HEK293 (cell line): ENCODE data around the gene AMZ1.

Experiments
- CTCF ChIA-PET: fragments of 350-600 bp; formaldehyde crosslinking; extraction: SDS; loops from one replicate; lab custom pipeline; 2021; ENCODE audit warnings: antibody characterized with exemption; lab: Yijun Ruan, JAX
- POLR2A ChIA-PET: fragments of 300-600 bp; formaldehyde crosslinking; extraction: SDS; loops from one replicate; lab custom pipeline; 2020; ENCODE audit warnings: antibody characterized with exemption, inconsistent platforms; lab: Yijun Ruan, JAX
- H3K27ac ChIP-seq: fragments of 200-500 bp; sonication (Bioruptor generic); 2 replicates; pipeline ENCODE4 v1.5.1; 2014; ENCODE audit warnings: low read depth, low read length, control low read depth, inconsistent platforms; ENCODE audit errors: extremely low read depth
- H3K36me3 ChIP-seq, 2 experiments: fragments of 200-500 bp in 1 of 2; sonication (Bioruptor generic) in 1 of 2; 1 replicate in 1 of 2; 2 replicates in 1 of 2; pipeline ENCODE4 v1.5.1; 2014 to 2017; ENCODE audit warnings: inconsistent platforms in 2 of 2, low read length in 2 of 2; ENCODE audit not compliant: control insufficient read depth in 2 of 2, insufficient read depth in 1 of 2
- H3K4me1 ChIP-seq: fragments of 200-500 bp; sonication (Bioruptor generic); 2 replicates; pipeline ENCODE4 v1.5.1; 2014; ENCODE audit warnings: mild to moderate bottlenecking, low read length, inconsistent platforms; ENCODE audit not compliant: control insufficient read depth, insufficient read depth
- H3K4me3 ChIP-seq: 2 replicates; pipeline ENCODE4 v1.5.1; 2011; ENCODE audit warnings: low read depth, mild to moderate bottlenecking, control low read depth, low read length, moderate library complexity
- H3K9me3 ChIP-seq: fragments of 200-500 bp; sonication (Bioruptor generic); 2 replicates; pipeline ENCODE4 v1.5.1; 2014; ENCODE audit warnings: low read depth, low read length, inconsistent platforms; ENCODE audit not compliant: control insufficient read depth, insufficient read depth
- GLIS1 ChIP-seq: fragments of 450-650 bp; formaldehyde crosslinking; IDR thresholded peaks from 2 replicates; pipeline ENCODE4 v1.5.1; 2016; ENCODE audit warnings: missing biosample characterization, missing genetic modification characterization
- OSR2 ChIP-seq: fragments of 450-650 bp; formaldehyde crosslinking; IDR thresholded peaks from 2 replicates; pipeline ENCODE4 v1.5.1; 2016; ENCODE audit warnings: missing biosample characterization, missing genetic modification characterization
- OVOL3 ChIP-seq: fragments of 450-650 bp; formaldehyde crosslinking; IDR thresholded peaks from 2 replicates; pipeline ENCODE4 v1.5.1; 2016; ENCODE audit warnings: missing biosample characterization, missing genetic modification characterization
- SETDB1 ChIP-seq: IDR thresholded peaks from one replicate; pipeline ENCODE4 v1.6.1; 2017; ENCODE audit warnings: mild to moderate bottlenecking, low read length, moderate library complexity, mixed read lengths; ENCODE audit not compliant: insufficient read length
- ZBTB20 ChIP-seq: fragments of 450-650 bp; formaldehyde crosslinking; IDR thresholded peaks from 2 replicates; pipeline ENCODE4 v1.5.1; 2016; ENCODE audit warnings: missing biosample characterization, missing genetic modification characterization
- ZBTB48 ChIP-seq: fragments of 450-650 bp; formaldehyde crosslinking; IDR thresholded peaks from 2 replicates; pipeline ENCODE4 v1.5.1; 2016; ENCODE audit warnings: missing biosample characterization, missing genetic modification characterization
- ZNF10 ChIP-seq: fragments of 450-650 bp; formaldehyde crosslinking; IDR thresholded peaks from 2 replicates; pipeline ENCODE4 v1.5.1; 2017; ENCODE audit warnings: missing biosample characterization, missing genetic modification characterization
- ZNF138 ChIP-seq: fragments of 450-650 bp; formaldehyde crosslinking; IDR thresholded peaks from 2 replicates; pipeline ENCODE4 v1.5.1; 2016; ENCODE audit warnings: missing biosample characterization, missing genetic modification characterization, borderline replicate concordance
- ZNF184 ChIP-seq: fragments of 450-650 bp; IDR thresholded peaks from 2 replicates; pipeline ENCODE4 v1.5.1; 2018; ENCODE audit warnings: missing biosample characterization, mild to moderate bottlenecking, missing genetic modification characterization
- ZNF23 ChIP-seq: fragments of 450-650 bp; formaldehyde crosslinking; IDR thresholded peaks from 2 replicates; pipeline ENCODE4 v1.5.1; 2016; ENCODE audit warnings: missing biosample characterization, missing genetic modification characterization, borderline replicate concordance
- ZNF433 ChIP-seq: fragments of 450-650 bp; formaldehyde crosslinking; IDR thresholded peaks from 2 replicates; pipeline ENCODE4 v1.5.1; 2016; ENCODE audit warnings: missing biosample characterization, missing genetic modification characterization, low read depth
- ZNF549 ChIP-seq: fragments of 450-650 bp; IDR thresholded peaks from 2 replicates; pipeline ENCODE4 v1.5.1; 2018; ENCODE audit warnings: missing biosample characterization, missing genetic modification characterization, mild to moderate bottlenecking, inconsistent platforms, moderate library complexity
- ZNF654 ChIP-seq: fragments of 450-650 bp; formaldehyde crosslinking; IDR thresholded peaks from 2 replicates; pipeline ENCODE4 v1.5.1; 2016; ENCODE audit warnings: low read depth, missing biosample characterization, missing genetic modification characterization
- ZNF830 ChIP-seq: fragments of 450-650 bp; IDR thresholded peaks from 2 replicates; pipeline ENCODE4 v1.5.0; 2018; ENCODE audit warnings: missing biosample characterization, missing genetic modification characterization, low read depth, mild to moderate bottlenecking, moderate library complexity
- ZSCAN23 ChIP-seq: fragments of 450-650 bp; formaldehyde crosslinking; IDR thresholded peaks from 2 replicates; pipeline ENCODE4 v1.5.1; 2016; ENCODE audit warnings: missing biosample characterization, missing genetic modification characterization
- ZSCAN30 ChIP-seq: fragments of 450-650 bp; IDR thresholded peaks from 2 replicates; pipeline ENCODE4 v1.5.1; 2018; ENCODE audit warnings: missing biosample characterization, mild to moderate bottlenecking, missing genetic modification characterization, moderate library complexity
- TF ChIP-seq, protein P1 (sequence below): fragments of 450-650 bp; formaldehyde crosslinking; IDR thresholded peaks from 2 replicates; pipeline ENCODE4; 2016; ENCODE audit warnings: missing biosample characterization, missing genetic modification characterization
- TF ChIP-seq, protein P2 (sequence below): fragments of 450-650 bp; formaldehyde crosslinking; IDR thresholded peaks from 2 replicates; pipeline ENCODE4 v1.5.1; 2016; ENCODE audit warnings: missing biosample characterization, missing genetic modification characterization, borderline replicate concordance
- TF ChIP-seq, protein P3 (sequence below): fragments of 450-650 bp; formaldehyde crosslinking; IDR thresholded peaks from 2 replicates; pipeline ENCODE4 v1.5.1; 2016; ENCODE audit warnings: missing biosample characterization, missing genetic modification characterization
- TF ChIP-seq, protein P4 (sequence below): fragments of 450-650 bp; formaldehyde crosslinking; IDR thresholded peaks from 2 replicates; pipeline ENCODE4 v1.5.1; 2017; ENCODE audit warnings: missing biosample characterization, missing genetic modification characterization

The AMZ1 gene

DNA sequence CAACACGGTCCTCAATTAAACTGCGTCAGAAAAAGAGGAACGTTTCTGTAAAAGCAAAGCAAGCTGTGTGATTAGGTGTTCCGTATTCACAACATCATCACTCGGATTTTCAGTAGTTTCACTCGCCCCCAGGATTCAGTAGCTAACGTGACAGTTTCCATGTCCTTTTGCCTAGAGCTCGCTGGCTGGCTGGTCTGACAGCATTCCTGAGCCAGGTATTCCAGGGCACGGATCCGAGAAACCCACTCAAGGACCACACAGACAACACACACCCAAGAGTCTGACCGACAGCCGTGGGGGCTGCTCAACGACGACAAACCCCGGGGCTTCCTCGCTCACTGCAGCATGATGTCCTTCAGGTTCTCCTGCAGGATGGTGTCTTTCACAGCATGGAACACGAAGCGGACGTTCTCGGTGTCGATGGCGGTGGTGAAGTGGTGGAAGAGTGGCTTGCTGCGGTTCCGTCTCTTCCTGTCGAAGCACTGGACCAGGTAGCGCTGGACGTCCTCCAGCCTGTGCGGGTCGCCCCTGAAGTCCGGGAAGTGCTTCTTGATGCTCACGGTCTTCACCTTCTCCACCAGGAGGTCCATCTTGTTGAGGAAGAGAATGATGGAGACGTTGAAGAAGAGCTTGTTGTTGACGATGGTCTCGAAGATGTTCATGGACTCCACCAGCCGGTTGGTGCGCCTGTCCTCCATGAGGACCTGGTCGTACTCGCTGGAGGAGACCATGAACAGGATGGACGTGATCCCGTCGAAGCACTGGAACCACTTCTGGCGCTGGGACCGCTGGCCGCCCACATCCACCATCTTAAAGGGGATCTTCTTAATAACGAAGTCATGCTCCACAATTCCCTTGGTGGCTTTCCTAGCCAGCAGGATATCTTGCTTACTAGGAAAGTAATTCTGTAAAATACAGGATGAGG is 43.1 kb downstream of the AMZ1 start:
- no peaks in the 10 kb centered on the region for H3K4me1 ChIP-seq
- CTCF ChIA-PET, result interaction anchor here (2.1 kb wide), 1 partner anchor 21 kb away, joined by 7 read pairs; no protein-coding TSS in a partner anchor
- POLR2A ChIA-PET, result no interaction called here
- H3K9me3 ChIP-seq, result no peaks in the 10 kb centered on the region
- H3K27ac ChIP-seq, result no peak overlapping the region
- H3K36me3 ChIP-seq, result peaks cover 0 to 30% of the 10 kb centered on the region in 2 experiments; a peak in 2 of 3 replicates
- no peak overlapping the region for H3K4me3 ChIP-seq
- TF ChIP-seq ZNF23 (tag by site-specific recombination) (no peak), GLIS1 (no peak), ZNF549 (tag by site-specific recombination) (no peak), OSR2 (no peak), ZNF654 (tag by site-specific recombination) (no peak), ZBTB20 (tag by site-specific recombination) (no peak), ZNF433 (tag by site-specific recombination) (no peak), ZNF10 (tag by site-specific recombination) (no peak), ZNF184 (no peak), ZSCAN23 (tag by site-specific recombination) (no peak), SETDB1 (no peak), OVOL3 (tag by site-specific recombination) (no peak), ZNF138 (tag by site-specific recombination) (no peak), ZBTB48 (tag by site-specific recombination) (no peak), ZSCAN30 (no peak), ZNF830 (no peak)
- TF ChIP-seq, protein P1, sequence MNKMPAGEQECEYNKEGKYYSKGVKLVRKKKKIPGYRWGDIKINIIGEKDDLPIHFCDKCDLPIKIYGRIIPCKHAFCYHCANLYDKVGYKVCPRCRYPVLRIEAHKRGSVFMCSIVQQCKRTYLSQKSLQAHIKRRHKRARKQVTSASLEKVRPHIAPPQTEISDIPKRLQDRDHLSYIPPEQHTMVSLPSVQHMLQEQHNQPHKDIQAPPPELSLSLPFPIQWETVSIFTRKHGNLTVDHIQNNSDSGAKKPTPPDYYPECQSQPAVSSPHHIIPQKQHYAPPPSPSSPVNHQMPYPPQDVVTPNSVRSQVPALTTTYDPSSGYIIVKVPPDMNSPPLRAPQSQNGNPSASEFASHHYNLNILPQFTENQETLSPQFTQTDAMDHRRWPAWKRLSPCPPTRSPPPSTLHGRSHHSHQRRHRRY (tag by site-specific recombination), result no peak
- TF ChIP-seq, protein P2, sequence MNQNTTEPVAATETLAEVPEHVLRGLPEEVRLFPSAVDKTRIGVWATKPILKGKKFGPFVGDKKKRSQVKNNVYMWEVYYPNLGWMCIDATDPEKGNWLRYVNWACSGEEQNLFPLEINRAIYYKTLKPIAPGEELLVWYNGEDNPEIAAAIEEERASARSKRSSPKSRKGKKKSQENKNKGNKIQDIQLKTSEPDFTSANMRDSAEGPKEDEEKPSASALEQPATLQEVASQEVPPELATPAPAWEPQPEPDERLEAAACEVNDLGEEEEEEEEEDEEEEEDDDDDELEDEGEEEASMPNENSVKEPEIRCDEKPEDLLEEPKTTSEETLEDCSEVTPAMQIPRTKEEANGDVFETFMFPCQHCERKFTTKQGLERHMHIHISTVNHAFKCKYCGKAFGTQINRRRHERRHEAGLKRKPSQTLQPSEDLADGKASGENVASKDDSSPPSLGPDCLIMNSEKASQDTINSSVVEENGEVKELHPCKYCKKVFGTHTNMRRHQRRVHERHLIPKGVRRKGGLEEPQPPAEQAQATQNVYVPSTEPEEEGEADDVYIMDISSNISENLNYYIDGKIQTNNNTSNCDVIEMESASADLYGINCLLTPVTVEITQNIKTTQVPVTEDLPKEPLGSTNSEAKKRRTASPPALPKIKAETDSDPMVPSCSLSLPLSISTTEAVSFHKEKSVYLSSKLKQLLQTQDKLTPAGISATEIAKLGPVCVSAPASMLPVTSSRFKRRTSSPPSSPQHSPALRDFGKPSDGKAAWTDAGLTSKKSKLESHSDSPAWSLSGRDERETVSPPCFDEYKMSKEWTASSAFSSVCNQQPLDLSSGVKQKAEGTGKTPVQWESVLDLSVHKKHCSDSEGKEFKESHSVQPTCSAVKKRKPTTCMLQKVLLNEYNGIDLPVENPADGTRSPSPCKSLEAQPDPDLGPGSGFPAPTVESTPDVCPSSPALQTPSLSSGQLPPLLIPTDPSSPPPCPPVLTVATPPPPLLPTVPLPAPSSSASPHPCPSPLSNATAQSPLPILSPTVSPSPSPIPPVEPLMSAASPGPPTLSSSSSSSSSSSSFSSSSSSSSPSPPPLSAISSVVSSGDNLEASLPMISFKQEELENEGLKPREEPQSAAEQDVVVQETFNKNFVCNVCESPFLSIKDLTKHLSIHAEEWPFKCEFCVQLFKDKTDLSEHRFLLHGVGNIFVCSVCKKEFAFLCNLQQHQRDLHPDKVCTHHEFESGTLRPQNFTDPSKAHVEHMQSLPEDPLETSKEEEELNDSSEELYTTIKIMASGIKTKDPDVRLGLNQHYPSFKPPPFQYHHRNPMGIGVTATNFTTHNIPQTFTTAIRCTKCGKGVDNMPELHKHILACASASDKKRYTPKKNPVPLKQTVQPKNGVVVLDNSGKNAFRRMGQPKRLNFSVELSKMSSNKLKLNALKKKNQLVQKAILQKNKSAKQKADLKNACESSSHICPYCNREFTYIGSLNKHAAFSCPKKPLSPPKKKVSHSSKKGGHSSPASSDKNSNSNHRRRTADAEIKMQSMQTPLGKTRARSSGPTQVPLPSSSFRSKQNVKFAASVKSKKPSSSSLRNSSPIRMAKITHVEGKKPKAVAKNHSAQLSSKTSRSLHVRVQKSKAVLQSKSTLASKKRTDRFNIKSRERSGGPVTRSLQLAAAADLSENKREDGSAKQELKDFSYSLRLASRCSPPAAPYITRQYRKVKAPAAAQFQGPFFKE (tag by site-specific recombination), result no peak
- TF ChIP-seq, protein P3, sequence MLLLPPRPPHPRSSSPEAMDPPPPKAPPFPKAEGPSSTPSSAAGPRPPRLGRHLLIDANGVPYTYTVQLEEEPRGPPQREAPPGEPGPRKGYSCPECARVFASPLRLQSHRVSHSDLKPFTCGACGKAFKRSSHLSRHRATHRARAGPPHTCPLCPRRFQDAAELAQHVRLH (tag by site-specific recombination), result no peak
- TF ChIP-seq, protein P4, sequence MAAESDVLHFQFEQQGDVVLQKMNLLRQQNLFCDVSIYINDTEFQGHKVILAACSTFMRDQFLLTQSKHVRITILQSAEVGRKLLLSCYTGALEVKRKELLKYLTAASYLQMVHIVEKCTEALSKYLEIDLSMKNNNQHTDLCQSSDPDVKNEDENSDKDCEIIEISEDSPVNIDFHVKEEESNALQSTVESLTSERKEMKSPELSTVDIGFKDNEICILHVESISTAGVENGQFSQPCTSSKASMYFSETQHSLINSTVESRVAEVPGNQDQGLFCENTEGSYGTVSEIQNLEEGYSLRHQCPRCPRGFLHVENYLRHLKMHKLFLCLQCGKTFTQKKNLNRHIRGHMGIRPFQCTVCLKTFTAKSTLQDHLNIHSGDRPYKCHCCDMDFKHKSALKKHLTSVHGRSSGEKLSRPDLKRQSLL (tag by site-specific recombination), result no peak
